GM23338 (cell line): ENCODE data around the gene TMPRSS9. TPM values are rescaled to one million over a fixed set of nuclear protein-coding genes. Genes with fewer than 3 reads are reported as not detected.

Experiments used
- ATAC-seq: fragments of 200-7000 bp; cut with Tn5 transposase; 3 replicates; pipeline ENCODE4 v1.9.1; 2020
- DNase-seq: peaks from one replicate; pipeline ENCODE4 v3.0.0-alpha.2; 2015; ENCODE audit warnings: low spot score
- H2AFZ ChIP-seq: fragments of 200-600 bp; sonication (generic); 2 replicates; pipeline ENCODE4 v1.8.0; 2016; ENCODE audit warnings: antibody characterized with exemption, mild to moderate bottlenecking, moderate library complexity
- H3F3A ChIP-seq: fragments of 200-600 bp; sonication (generic); replicated peaks from 2 replicates; pipeline ENCODE4 v1.8.0; 2017; ENCODE audit warnings: antibody characterized with exemption, mixed run types, low read depth
- H3K27ac ChIP-seq: fragments of 200-600 bp; sonication (generic); 2 replicates; pipeline ENCODE4 v1.6.1; 2016; ENCODE audit warnings: low read depth
- H3K27me3 ChIP-seq: fragments of 200-600 bp; sonication (generic); 2 replicates; pipeline ENCODE4 v1.8.0; 2016; ENCODE audit warnings: mild to moderate bottlenecking, mixed run types, moderate library complexity; ENCODE audit not compliant: insufficient read depth
- H3K36me3 ChIP-seq: fragments of 200-600 bp; sonication (generic); 2 replicates; pipeline ENCODE4 v1.8.0; 2016; ENCODE audit warnings: mild to moderate bottlenecking; ENCODE audit not compliant: insufficient read depth
- H3K4me1 ChIP-seq: fragments of 200-600 bp; sonication (generic); 2 replicates; pipeline ENCODE4 v1.8.0; 2016; ENCODE audit warnings: mild to moderate bottlenecking, moderate library complexity; ENCODE audit not compliant: insufficient read depth
- H3K4me2 ChIP-seq: fragments of 200-600 bp; sonication (generic); 2 replicates; pipeline ENCODE4 v1.7.1; 2017; ENCODE audit warnings: mixed run types
- H3K4me3 ChIP-seq: fragments of 200-600 bp; sonication (generic); 2 replicates; pipeline ENCODE4 v1.6.1; 2016; ENCODE audit warnings: mixed run types
- H3K79me2 ChIP-seq: fragments of 200-600 bp; sonication (generic); replicated peaks from 2 replicates; pipeline ENCODE4 v1.8.0; 2017; ENCODE audit warnings: mild to moderate bottlenecking; ENCODE audit not compliant: insufficient read depth
- H3K9me2 ChIP-seq: fragments of 200-600 bp; sonication (generic); 2 replicates; pipeline ENCODE4 v1.8.0; 2017; ENCODE audit not compliant: insufficient read depth
- H4K20me1 ChIP-seq: fragments of 200-600 bp; sonication (generic); replicated peaks from 2 replicates; pipeline ENCODE4 v1.8.0; 2017; ENCODE audit warnings: mild to moderate bottlenecking; ENCODE audit not compliant: insufficient read depth
- H3K27ac Mint-ChIP-seq: 2 replicates; pipeline ENCODE4 v1.8.0; 2020; ENCODE audit warnings: inconsistent platforms, mild to moderate bottlenecking, moderate library complexity, mixed read lengths
- H3K27me3 Mint-ChIP-seq: 3 replicates; pipeline ENCODE4 v1.8.0; 2022; ENCODE audit warnings: low read depth, mild to moderate bottlenecking, moderate library complexity, mixed read lengths, inconsistent platforms; ENCODE audit not compliant: insufficient read depth, poor library complexity
- H3K36me3 Mint-ChIP-seq: 3 replicates; pipeline ENCODE4 v1.8.0; 2021; ENCODE audit warnings: low read depth, mild to moderate bottlenecking, inconsistent platforms, moderate library complexity, mixed read lengths
- H3K4me1 Mint-ChIP-seq: 3 replicates; pipeline ENCODE4 v1.8.0; 2020; ENCODE audit warnings: mild to moderate bottlenecking, inconsistent platforms, mixed read lengths
- H3K4me3 Mint-ChIP-seq: 3 replicates; pipeline ENCODE4 v1.8.0; 2021; ENCODE audit warnings: moderate library complexity, mild to moderate bottlenecking, inconsistent platforms, mixed read lengths
- H3K9me3 Mint-ChIP-seq: 3 replicates; pipeline ENCODE4 v1.8.0; 2020; ENCODE audit warnings: moderate library complexity, mild to moderate bottlenecking, inconsistent platforms, mixed read lengths
- CREB1 ChIP-seq: fragments of 250-450 bp; sonication (Bioruptor Pico); IDR thresholded peaks from 2 replicates; pipeline ENCODE4 v1.5.0; 2020; ENCODE audit warnings: low read depth, mild to moderate bottlenecking, moderate library complexity
- CTCF ChIP-seq, 2 experiments: fragments of 200-600 bp in 1 of 2; sonication (generic) in 1 of 2; conservative IDR thresholded peaks; 2 replicates each; pipeline versions ENCODE4 v1.5.1 to v1.6.1; 2016 to 2017; ENCODE audit warnings: antibody characterized with exemption in 2 of 2, low read depth in 2 of 2, mild to moderate bottlenecking in 2 of 2, moderate library complexity in 1 of 2
- EZH2 ChIP-seq: fragments of 200-600 bp; sonication (generic); IDR thresholded peaks from one replicate; pipeline ENCODE4 v1.8.0; 2017; ENCODE audit warnings: antibody characterized with exemption, mild to moderate bottlenecking, low read depth; ENCODE audit not compliant: unreplicated experiment
- EZH2phosphoT487 ChIP-seq: fragments of 200-600 bp; sonication (generic); IDR thresholded peaks from one replicate; pipeline ENCODE4 v1.8.1; 2018; ENCODE audit warnings: antibody characterized with exemption; ENCODE audit not compliant: unreplicated experiment
- JUNB ChIP-seq: IDR thresholded peaks from one replicate; pipeline ENCODE4 v1.6.1; 2016; ENCODE audit warnings: antibody characterized with exemption; ENCODE audit not compliant: unreplicated experiment
- POLR2AphosphoS5 ChIP-seq: IDR thresholded peaks from 2 replicates; pipeline ENCODE4 v1.6.1; 2016; ENCODE audit warnings: antibody characterized with exemption, low read depth
- REST ChIP-seq: IDR thresholded peaks from one replicate; pipeline ENCODE4 v1.6.1; 2018; ENCODE audit warnings: antibody characterized with exemption; ENCODE audit not compliant: unreplicated experiment
- STAT1 ChIP-seq: IDR thresholded peaks from one replicate; pipeline ENCODE4 v1.6.1; 2016; ENCODE audit warnings: antibody characterized with exemption; ENCODE audit not compliant: unreplicated experiment
- ZNF114 ChIP-seq: fragments of 250-450 bp; sonication (Bioruptor Pico); IDR thresholded peaks from 2 replicates; pipeline ENCODE4 v1.5.0; 2020; ENCODE audit warnings: mild to moderate bottlenecking, moderate library complexity
- ZNF331 ChIP-seq: fragments of 250-450 bp; sonication (Bioruptor Pico); IDR thresholded peaks from 2 replicates; pipeline ENCODE4 v1.5.0; 2020; ENCODE audit warnings: low read depth, mild to moderate bottlenecking, moderate library complexity
- ZNF462 ChIP-seq: fragments of 250-450 bp; sonication (Bioruptor Pico); IDR thresholded peaks from 2 replicates; pipeline ENCODE4 v1.5.0; 2020; ENCODE audit warnings: mild to moderate bottlenecking, moderate library complexity
- polyA plus RNA-seq: library from polyadenylated mRNA; unstranded; fragments of >200 nt; fragmentation: Nextera tagmentation; extraction: Ambion mirVana; gene quantifications from 2 replicates; pipeline ENCODE4 v1.2.1, GENCODE V29; 2016
- total RNA-seq: library from RNA; depleted of rRNA; stranded (reverse); fragments of >200 nt; shearing (Covaris generic); gene quantifications from 2 replicates; pipeline ENCODE4 v1.2.3, GENCODE V29; 2014

TMPRSS9 gene
- total and polyA plus RNA-seq, 2 experiments from 2014 or later: 0.05 to 0.28 TPM

GRCh38 chr19:2433854-2434253, 73.8 kb downstream of the TMPRSS9 start (continued):
- TF ChIP-seq CTCF (conservative IDR thresholded peaks at IDR 0.05; ENCODE audit: low read depth in 2 of 2) (no peak), ZNF114 (CRISPR knock-in tag) (no peak), ZNF331 (CRISPR knock-in tag) (no peak)

- H3K27me3 ChIP-seq: no peaks in the 10 kb centered on the region
- ATAC-seq (no peak), DNase-seq (no peak)
- H3K27ac ChIP-seq: no peak overlapping the region
- Mint-ChIP-seq H3K36me3 (peaks cover 52% of the 10 kb centered on the region), H3K27ac (no peak overlapping the region), H3K4me3 (no peak overlapping the region), H3K9me3 (no peaks in the 10 kb centered on the region; the same call in 2 of the 3 replicates), H3K4me1 (peaks cover 6% of the 10 kb centered on the region), H3K27me3 (peaks cover 10% of the 10 kb centered on the region)
- no peak overlapping the region for H2AFZ ChIP-seq
- no peaks in the 10 kb centered on the region; the same call in 1 of the 2 replicates for H4K20me1 ChIP-seq
- H3K4me3 ChIP-seq: no peak overlapping the region
- H3K9me2 ChIP-seq: no peaks in the 10 kb centered on the region
- H3K79me2 ChIP-seq: no peaks in the 10 kb centered on the region; the same call in 1 of the 2 replicates
- peaks cover 9% of the 10 kb centered on the region for H3K36me3 ChIP-seq
- H3K4me1 ChIP-seq: no peaks in the 10 kb centered on the region
- H3F3A ChIP-seq: peaks cover 14% of the 10 kb centered on the region; the same call in 1 of the 2 replicates
- H3K4me2 ChIP-seq: no peak overlapping the region
- TF ChIP-seq EZH2phosphoT487 (no peak), CTCF (conservative IDR thresholded peaks at IDR 0.05; ENCODE audit: low read depth in 2 of 2) (no peak), EZH2 (no peak), REST (no peak), ZNF462 (CRISPR knock-in tag) (no peak), JUNB (no peak), POLR2AphosphoS5 (no peak), CREB1 (CRISPR knock-in tag) (no peak), STAT1 (no peak)
Measured at GRCh38 chr19:2434267-2434666, 74.2 kb downstream of the TMPRSS9 start.
